ENCODE data around the gene INPP4B.
"Not testable (repeated sequence)": the region's sequence is repeated elsewhere in the genome, so short reads cannot be mapped to it uniquely, and the experiment has no call there.

The INPP4B gene

DNA sequence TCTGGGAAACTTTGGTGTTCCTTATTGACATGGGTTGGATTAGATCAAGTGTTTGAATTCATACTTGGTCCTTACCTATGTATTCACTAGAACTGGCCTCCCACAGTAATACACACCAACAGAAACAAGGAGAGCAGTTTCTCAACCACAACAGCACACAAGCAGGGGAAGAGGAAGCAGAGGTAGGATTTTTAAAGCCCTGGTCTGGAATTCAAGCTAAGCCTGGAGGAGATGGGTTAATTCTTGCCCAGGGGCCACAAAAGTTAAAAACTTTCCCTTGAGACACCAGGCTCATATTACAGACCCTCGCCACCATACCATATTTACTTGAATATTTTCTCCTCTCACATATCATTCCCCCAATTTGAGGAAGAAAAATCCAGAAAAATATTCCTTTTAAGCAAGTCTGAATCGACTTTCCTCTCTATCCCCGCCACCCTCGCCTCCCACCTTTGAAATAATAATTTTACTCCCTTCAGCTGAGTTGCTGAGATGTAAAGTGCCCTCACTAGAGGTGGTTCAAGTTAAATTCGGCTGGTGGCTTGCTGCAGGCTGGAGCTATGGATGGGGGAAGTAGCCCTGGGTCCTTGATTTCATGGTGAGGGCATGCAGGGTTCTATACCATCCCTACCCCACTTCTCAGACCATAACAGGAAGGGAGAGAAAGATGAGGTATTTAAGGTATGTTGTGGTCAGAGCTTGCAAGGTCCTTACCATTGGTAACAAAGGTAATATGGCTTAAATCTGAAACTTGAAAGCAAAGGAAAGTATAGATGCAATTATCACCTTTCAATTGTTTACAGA, 440.2 kb downstream of the INPP4B start:
- peak; percentile 33 to 72 for DNase-seq

DNA sequence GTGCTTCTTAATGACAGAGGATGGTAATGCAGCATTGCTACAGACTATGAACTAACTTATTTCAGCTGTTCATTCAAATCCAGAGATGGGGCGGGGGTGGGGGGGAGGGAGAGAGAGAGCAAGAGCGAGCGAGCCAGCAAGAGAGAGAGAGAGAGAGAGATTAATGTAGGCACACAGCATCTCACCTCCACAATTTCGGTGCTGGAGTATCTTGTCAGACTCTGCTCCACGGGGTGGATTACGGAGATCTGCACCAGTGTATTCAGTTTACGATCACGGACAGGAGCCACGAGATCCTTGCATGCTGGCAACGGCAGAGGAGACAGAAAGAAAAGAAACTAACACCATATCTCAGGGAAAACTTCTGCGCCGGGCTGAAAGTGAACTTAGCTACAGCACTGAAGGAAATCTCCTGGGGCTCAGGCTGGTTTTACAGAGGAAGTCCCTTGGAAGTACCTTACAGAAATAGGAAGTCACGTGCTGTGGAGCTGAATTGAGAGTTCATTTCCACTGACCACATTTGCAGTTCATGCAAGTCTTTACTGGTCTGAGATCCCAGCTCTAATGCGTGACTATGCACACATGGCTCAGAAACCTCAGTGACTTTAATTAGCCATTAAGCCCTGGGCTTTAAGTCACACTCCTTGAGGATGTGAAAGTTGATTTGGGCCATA, 440.9 kb downstream of the INPP4B start:
- peak; percentile 73 to 76 for DNase-seq

DNA sequence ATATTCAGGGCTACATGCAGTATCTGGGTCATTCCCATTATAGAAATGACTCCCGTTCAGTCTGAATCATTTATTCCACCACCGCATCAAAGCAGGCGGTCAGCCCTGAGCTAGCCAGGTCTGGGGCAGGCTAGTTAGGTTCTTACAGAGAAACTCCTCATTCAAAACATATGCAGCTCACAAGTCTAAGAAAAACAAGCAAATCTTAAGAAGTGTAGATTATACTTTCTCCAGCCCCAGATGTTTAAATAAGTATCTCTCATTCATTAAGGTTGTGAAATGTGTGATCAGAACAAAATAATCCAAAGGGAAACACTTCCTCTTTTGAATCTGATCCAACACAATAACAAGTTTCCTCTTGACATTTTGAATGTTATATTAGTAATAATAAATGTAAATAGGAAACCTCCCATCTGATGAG, 441.9 kb downstream of the INPP4B start:
- DNase-seq = peak; percentile 12 to 58

DNA sequence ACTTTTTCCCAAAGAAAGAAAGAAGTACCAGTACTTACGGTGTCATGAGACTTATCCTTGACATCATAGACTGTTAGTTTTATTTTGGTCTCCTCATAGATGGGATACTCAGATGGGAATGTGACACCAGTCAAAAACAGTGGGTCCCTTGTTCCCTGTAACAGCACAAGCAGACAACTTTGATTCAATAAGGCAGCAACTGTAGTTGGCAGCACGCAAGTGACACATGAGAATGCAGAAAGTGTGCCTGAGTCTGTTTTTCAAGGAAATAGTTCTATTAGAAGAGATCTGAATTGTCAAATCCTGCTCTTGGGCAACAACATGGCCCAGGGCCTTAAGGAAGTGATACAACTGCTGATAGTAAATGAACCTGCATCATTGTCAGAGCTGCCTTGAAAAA, 443.2 kb downstream of the INPP4B start:
- DNase-seq = peak in 1 of 2 experiments; percentile 31

DNA sequence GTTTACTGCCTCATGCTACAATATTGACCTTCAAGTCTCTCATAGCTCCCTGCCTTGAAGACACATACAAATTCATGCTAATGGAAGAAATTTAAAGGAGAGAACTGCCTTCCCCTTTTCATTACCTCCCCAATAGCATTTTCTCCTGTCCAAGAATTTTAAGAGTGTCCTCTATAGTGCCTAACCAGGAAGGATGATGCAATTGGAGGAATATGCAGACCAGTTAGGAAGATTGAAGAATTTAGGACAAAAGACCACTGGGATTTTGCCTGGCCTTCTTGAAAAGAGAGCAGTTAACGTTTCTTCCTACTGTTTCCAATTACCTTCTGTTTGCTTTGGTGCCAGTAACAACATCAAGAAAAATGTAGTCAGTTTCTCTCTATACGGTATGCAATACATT, 443.9 kb downstream of the INPP4B start:
- no peak for DNase-seq

DNA sequence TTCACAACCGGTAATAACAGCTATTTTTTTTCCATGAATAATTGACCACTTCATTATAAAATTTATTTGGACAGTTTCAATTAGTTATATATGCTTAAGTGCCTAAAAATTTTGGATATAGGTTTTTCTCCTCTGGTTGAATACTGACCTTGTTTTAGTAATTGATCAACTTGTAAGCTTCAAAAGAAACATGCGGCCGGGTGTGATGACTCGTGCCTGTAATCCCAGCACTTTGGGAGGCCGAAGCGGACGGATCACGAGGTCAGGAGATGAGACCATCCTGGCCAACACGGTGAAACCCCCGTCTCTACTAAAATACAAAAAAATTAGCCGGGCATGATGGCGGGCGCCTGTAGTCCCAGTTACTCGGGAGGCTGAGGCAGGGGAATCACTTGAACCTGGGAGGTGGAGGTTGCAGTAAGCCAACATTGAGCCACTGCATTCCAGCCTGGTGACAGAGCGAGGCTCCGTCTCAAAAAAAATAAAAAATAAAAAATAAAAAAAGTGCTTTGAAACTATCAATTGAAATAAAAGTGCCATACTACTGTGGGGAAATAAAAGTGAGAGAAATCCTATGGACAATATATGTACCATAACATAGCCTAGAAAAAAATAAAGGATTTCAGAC, 448.6 kb downstream of the INPP4B start:
- DNase-seq = not testable (repeated sequence)

DNA sequence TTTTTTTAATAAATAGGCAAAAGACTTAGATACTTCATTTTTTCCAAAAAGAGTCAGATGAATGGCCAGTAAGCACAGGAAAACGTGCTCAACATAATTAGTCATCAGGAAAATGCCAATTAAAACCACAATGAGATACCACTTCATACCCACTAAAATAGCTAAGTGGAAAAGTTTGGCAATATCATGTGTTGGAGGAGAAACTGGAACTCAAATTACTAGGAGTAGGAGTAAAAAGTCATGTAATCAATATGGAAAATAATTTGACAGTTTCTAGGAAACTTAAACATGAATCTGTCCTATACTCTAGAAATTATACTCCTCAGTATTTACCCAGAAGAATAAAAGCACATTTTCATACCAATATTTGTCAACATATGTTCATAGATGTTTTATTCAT, 449.8 kb downstream of the INPP4B start:
- DNase-seq = peak; percentile 2 to 43

DNA sequence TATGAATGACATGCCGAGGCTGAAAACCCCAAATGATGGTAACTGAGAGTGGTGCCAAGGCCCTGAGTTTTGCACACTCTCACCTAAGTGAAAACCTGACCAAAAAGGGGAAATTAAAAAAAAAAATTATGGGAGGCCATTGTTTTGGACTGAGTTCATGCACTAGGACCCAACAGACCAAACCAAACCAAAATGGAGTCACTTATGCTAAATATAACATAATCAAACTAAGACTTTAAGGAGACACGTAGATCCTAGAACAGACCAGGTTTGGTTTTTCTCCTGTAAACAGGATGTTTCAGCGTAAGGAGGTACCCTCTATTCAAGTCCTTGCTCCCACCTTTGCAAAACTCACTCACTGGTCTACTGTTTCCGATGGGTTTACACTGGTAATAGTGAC, 453.0 kb downstream of the INPP4B start:
- no peak for DNase-seq

DNA sequence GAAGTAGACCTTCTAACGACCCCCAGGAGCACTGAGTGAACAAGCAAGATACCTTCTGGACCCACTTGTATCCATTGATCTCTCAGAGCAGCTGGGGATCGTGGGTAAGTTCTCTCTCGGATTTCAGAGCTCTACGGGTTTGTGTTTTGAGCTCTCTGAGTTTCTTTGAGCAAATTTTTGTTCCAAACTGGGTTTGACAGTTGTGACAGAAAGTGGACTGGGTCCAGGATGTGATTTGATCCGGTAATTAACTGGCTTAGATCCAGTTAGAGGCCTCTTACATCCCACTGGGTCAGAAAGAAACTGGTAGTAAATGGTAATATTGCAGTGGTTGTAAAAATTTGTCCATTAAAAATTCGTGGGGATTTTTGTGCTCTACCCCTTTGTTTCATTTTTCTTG, 459.2 kb downstream of the INPP4B start:
- DNase-seq = no peak

DNA sequence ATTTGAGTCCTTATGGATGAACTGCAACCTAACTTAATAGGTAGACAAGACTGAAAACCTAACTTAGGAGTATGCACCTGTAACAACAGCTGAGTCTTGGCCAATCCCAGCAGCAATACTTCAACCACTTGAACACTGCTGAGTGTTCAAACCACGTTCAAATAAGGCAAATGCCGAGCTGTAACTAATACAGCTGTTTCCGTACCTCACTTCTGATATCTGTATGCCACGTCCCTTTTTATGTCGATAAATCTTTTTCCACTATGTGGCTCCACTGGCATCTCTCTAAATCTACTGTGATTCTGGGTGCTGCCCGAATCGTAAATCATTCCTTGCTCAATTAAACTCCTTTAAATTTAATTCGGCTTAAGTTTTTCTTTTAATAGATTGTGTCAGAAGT, 459.7 kb downstream of the INPP4B start:
- no peak for DNase-seq

DNA sequence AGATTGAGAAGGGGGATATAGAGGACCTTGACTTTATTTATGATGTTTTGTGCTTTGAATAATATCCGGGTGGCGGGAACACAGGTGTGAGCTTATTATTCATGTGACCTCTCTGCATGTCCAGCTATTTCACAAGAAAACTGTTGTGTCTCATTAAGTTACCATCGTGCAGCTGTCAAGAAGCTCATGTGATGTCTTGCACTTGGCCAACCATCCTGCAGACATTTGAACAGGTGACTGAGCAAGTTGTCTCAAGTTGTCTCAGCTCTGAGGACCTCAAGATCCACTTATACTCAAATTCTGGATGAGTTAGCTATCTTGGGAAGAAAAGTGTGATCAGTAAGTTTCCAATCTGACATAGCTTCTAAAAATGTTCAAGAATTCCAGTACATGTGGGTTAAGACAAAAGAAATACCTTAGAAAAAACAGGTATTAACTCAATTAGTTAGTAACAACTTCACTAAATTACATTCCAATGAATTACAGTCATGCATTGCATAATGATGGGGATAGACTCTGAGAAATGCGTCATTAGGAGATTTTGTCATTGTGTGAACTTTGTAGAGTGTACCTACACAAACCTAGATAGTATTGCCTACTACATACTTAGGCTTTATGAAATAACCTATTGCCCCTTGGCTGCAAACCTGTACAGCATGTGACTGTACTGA, 462.2 kb downstream of the INPP4B start:
- no peak for DNase-seq

DNA sequence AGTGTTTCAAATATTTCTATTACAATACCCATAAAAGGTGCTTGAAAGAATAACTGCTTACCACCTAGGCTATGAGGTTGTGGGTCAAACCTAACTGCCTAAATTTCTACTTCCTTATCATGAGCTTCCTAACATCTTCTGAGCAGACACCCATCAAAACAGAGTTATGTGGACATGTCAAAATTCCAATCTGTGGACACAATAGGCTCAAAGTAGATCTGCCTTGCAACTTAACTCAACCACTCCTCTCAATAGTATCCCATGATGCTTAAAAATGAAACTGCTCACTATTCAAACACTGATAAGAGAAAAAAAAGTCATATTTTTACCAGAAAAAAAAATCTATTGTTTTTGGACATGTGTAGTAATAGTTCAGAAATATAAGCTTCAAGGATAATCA, 462.7 kb downstream of the INPP4B start:
- no peak for DNase-seq

DNA sequence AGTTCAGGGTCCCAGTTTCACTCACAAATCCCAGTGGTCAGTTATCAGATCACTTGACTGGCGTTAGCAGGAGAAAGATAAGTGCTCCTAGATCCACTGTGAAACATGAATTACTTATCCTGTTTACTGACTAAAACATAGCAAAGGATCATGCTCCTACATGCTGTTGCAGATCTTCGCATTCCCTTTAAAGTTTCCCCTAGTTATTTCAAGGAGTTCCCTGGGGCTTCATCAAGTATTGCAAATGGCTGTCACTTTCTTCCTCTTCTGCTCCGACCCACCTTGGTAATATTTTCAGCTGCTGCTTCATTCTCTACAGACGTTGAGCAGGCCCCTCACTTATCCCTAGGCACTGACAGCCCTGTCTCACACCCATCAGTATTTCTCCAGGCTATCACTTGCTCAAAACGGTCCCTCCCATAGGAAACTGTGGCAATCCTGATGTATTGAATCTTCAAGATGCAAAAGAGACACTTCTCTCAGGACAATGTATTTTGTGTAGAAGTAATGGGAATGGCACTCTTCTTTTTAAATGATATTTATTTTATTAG, 466.0 kb downstream of the INPP4B start:
- DNase-seq = peak in 1 of 2 experiments; percentile 28

DNA sequence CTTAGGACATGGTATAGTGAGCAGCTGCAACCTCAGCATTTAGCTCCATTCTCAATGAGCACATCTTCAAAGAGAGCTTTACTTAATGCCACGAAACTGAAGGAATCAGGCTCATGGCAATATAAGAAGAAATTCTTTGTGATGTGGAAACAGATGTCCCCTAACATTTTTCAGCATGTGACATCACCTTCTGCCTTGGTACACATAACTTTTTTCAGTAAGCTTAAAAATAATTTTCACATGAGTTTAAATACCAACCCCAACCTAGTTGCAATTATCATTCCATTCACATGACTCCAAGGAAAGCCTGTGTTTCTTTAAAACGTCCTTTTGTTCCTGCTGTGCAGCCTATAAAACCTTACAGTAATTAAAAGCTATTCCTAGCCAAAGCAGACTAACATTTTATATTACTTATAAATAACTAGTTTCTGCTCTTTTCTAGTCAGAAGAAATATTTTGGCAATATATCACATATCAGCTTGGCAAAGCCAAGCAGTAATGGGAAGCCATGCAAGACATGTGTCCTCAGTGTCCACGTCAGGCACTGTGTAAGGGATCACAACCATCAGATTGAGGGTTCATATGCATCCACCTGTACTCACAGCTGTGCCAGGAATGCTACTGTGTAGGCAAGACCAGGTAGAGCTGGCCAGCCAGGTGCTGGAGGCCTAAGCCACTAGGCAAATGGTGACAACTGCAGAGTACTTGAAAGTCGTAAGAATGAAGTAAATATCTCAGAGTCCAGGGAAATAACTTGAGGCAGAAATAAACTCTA, 466.6 kb downstream of the INPP4B start:
- DNase-seq = peak; percentile 51 to 87

DNA sequence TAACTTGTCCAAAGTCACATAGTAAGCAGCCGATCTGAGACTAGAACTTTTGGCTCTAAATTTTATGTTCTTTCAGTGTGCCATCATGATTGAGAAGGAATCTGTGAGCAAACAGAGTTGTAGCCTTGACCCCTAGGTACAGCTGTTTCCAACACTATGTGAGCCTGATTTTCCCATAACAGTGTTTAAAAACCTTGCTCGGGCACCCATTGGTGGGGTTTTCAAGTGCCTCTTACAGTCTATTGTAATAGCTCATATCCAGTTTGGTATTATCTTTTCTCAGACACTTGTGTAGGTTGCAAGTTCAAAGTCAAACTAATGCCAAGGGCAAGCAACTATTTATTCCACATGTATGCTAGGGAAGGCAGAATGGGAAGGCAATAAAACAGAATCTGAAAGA, 467.9 kb downstream of the INPP4B start:
- DNase-seq = no peak

DNA sequence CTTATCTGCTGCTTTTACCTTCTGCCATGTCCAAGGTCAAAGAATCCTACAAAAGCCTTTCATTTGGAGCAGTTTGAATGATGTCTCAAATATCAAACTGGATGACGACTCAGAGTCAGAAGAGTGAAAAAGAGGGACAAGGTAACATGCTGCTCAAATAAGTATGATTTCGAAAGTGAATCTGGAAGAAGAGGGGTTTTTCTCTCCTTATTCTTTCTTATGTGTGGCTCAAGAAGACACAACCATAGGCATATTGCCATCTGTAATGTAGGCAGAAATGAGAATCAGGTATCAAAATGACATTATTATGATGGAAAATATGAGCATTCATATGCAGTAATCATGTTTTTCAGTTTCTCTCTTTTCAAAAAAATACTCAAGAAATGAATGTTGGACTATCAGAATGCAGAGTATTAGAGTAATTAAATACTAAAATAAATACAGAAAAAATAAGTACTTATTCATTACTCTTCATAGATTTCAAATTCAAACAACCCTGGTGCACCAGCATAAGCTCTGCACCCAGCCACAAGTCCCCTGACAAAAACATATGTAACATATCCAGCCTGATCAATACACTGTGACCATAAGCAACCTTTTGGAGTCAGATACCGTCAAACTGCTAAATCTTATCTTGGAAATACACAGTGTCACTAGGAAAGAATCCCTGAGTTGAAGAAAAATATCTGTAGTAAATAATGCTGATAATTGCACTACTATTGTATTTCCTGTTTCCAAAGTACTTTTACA, 468.6 kb downstream of the INPP4B start:
- DNase-seq = no peak

DNA sequence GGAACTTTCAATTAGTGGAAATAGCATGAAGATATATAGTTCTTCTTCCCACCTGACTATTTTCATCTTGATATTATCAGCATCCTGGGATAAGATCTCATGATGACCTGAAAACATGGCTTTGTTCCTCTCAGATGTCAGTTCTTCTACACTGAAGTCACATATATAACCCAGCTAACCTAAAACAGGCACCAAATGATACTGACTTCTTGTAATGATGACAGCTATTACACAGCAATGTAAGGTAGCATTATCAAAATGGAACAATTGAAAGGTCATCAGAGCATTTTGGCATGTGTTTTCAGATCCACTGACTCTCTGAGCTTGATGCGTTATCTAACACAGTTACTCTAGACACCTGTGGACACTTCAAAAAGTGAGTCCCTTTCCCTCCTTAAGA, 469.9 kb downstream of the INPP4B start:
- no peak for DNase-seq

DNA sequence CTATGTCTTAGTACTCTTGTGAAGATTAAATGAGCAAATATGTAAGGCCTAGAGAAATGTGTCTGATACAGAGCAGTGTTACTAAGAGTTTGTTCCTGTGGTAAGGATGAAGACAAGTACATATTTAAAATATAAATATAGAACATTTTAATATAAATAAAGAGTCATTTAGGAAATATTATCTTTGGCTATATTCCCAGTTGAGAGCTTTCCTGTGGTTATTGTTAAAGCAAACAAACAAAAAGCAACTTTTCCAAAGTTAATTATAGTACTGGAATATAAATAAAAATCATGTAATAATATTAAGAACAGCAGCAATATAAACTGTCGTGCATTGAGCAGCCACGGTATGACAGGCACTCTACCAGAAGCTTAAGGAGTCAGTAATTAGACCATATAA, 472.5 kb downstream of the INPP4B start:
- DNase-seq = no peak

DNA sequence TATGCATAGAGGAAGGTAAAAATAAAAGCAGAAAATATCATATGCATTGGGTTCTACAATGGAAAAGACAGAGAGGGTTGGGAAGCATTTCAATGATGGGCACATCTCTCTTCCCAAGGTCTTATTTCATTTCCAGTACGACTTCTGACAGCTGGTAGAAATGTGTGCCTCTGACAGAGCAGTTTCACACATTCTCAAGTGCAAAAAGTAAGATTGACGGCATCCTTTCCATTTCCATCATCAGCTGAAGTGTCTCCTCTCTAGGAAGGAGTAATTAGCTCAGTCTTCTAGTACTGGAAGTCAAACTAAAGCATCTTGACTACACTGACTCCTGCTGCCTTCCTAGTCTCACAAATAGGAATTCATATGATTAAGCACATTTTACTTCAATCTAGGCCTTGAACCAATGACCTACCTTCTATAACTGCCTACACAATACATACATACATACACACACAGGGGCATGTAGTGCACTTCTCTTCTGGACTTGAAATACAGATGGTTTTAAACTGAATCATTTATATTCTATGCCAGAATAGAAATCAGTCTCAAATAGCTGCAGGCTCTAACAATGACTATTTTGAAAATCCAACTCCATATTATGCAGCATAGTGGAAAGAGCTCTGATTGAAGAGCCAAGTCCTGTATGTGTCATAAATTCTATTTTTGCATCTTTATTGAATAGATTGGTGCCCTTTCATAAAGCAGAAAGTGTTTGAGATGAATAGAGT, 473.4 kb downstream of the INPP4B start:
- DNase-seq = no peak

DNA sequence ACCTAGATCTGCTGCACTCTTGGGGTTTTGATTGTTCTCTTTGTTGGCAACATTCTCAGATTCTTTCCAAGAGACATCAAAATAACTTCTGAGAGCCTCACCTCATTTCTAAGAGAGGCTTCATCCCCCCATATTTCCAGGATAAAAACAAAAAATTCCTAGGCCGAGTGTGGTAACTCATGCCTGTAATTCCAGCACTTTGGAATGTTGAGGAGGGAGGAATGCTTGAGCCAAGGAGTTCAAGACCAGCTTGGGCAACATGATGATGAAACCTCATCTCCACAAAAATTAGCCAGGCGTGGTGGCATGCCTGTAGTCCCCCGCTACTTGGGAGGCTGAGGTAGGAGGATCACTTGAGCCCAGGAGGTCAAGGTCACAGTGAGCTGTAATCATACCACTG, 477.0 kb downstream of the INPP4B start:
- no peak for DNase-seq
